Mammary epithelial cell (primary cell): ENCODE data around the gene FKRP.

Experiments used
- CTCF ChIP-seq, 2 donors: IDR thresholded peaks in 1 of 2; conservative IDR thresholded peaks in 1 of 2; 2 replicates each; pipeline ENCODE4 v1.5.1; 2011 to 2012; ENCODE audit warnings: inconsistent platforms in 2 of 2, low read length in 2 of 2, mild to moderate bottlenecking in 2 of 2, control low read depth in 1 of 2, low read depth in 1 of 2; ENCODE audit not compliant: insufficient read depth in 1 of 2; ENCODE audit errors: extremely low read depth in 1 of 2
- EZH2 ChIP-seq: IDR thresholded peaks from 2 replicates; pipeline ENCODE4 v1.6.1; 2012; ENCODE audit warnings: low read length, inconsistent platforms, borderline replicate concordance

GRCh38 chr19:46722421-46723022 is 23.3 kb upstream of the FKRP start:
- TF ChIP-seq CTCF (conservative IDR thresholded peaks at IDR 0.05 in 1 of 2, IDR thresholded peaks at IDR 0.05 in 1 of 2; ENCODE audit: extremely low read depth in 1 of 2, insufficient read depth in 1 of 2, low read depth in 1 of 2, low read length in 2 of 2): no peak
- TF ChIP-seq EZH2: no peak
